ENCODE results near the gene VSTM4.

- TF ChIP-seq, protein P1, sequence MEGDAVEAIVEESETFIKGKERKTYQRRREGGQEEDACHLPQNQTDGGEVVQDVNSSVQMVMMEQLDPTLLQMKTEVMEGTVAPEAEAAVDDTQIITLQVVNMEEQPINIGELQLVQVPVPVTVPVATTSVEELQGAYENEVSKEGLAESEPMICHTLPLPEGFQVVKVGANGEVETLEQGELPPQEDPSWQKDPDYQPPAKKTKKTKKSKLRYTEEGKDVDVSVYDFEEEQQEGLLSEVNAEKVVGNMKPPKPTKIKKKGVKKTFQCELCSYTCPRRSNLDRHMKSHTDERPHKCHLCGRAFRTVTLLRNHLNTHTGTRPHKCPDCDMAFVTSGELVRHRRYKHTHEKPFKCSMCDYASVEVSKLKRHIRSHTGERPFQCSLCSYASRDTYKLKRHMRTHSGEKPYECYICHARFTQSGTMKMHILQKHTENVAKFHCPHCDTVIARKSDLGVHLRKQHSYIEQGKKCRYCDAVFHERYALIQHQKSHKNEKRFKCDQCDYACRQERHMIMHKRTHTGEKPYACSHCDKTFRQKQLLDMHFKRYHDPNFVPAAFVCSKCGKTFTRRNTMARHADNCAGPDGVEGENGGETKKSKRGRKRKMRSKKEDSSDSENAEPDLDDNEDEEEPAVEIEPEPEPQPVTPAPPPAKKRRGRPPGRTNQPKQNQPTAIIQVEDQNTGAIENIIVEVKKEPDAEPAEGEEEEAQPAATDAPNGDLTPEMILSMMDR (IDR thresholded peaks at IDR 0.05) = no peak
- TF ChIP-seq POLR2A (IDR thresholded peaks at IDR 0.05) = no peak
Measured at GRCh38 chr10:49005270-49005669, 110.1 kb downstream of the VSTM4 start.

Data from adrenal gland (tissue), 5 donors.